CD4-positive, alpha-beta T cell treated with Interleukin-6 at 100 ng/mL for 8 hours (primary cell): ENCODE measurements around the gene RPL36.

ENCODE experiments used
- DNase-seq: peaks from one replicate; pipeline ENCODE4 v3.0.0-alpha.2; 2020; ENCODE audit warnings: mixed read lengths, low spot score

The RPL36 gene

DNA sequence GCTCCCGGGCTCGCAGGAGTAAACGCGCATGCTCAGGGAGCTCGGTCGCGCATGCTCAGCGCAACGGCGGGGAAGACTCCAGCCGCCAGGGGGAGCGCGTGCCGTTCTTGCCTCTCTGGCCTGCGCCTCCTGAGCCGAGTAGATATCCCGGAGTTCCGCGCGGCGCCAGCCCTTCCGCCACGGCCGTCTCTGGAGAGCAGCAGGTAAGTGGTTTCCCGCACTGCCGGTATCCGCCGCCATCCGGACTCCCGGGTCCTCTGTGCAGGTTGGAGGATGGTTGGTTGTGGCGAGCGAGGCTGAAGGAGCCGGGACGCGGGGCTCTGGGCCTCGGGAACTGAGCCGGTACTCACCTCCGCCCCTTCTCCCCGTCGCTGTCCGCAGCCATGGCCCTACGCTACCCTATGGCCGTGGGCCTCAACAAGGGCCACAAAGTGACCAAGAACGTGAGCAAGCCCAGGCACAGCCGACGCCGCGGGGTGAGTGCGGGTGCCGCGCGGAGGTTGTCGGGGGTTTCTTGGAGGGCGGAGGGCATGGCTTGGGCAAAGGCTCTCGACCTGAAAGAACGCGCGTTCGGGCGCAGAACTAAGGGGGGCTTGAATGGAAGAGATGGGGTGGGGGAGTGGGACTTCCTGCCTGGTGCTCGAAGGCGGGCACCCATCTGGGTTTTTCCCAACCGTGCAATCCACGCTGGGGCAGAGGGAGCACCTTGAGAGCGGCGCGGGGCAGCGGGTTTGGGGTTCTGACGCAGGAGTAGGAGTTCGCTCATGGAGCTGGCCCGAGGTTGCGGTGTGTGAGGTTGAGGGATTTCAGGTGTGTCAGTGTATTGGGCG is at the start of gene RPL36:
Gene RPL36, plus strand, starts transcription at position 171 of the 830 bp plus-strand sequence. Its CDS starts 213 bp downstream, at position 384.
- peak; percentile 97 for DNase-seq

DNA sequence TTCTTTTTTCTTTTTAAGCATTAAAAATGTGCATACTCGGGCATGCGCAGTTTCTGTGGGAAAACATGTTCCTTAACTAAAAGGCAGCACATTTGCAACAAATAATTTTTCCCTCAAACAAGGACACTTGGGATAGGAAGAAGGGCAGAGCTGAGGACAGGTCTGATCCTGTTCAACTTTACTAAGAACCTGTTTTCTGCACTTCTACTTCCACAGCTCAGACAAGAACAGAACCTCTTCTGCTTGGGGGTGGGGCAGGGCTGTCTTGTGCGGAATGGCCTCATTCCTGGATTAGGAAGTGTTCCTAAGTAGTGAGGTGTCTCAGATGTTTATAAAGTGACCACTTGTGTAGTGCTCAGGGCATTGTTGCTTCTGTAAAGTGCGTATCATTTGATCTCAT is 48.9 kb upstream of the RPL36 start:
- DNase-seq: no peak

DNA sequence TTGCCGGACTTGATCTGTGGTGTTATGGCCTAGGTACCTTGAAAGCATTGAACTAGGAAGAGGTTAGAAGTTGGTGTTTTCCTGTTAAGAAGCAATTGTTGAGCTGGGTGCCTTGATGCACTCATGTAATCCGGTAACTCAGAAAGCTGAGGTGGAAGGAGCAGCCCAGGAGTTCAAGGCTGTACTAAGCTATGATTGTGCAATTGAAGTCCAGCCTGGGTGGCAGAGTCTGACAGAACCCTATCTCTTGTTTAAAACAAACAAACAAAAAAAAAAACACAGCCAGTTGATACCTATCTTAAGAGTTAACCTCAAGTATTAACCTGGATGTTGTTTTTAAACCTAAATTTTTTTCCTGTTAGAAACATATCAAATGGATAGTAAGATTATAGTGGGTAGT is 47.9 kb upstream of the RPL36 start:
- DNase-seq: no peak

DNA sequence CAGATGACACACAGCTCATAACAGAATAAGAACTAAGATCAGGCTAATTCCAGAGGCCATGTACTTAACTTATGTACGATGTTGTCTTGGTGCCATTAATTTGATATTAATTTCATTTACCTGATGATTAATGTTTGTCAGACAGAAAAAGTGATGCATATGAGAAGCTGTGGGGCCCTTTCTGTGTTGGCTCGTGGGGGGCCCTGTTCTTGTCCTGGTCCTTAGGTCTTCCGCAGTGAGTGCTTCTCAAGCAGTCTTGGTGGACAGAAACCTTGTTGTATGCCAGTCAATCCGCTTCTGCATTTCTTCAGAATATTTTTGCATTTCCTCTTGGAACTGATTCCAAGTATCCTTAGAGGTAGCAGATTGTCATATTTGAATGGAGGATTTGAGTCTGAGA is 47.0 kb upstream of the RPL36 start:
- no peak for DNase-seq

DNA sequence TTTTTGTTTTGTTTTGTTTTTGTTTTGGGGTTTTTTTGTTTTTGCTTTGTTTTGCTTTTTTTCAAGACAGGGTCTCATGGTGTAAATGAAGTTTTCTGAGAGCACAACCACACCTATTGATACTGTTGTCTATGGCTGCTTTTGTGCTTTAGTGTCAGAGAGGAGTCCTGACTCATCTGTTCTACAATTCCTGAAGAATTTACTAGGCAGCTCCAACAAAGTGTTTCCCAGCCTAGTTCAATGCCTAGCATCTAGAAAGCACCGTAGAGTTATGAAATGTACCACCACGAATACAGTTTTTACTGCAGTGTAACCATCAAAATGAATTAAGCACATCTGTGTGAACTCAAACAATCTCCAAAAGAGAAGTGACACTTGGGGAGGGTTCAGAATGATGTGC is 46.1 kb upstream of the RPL36 start:
- DNase-seq: no peak

DNA sequence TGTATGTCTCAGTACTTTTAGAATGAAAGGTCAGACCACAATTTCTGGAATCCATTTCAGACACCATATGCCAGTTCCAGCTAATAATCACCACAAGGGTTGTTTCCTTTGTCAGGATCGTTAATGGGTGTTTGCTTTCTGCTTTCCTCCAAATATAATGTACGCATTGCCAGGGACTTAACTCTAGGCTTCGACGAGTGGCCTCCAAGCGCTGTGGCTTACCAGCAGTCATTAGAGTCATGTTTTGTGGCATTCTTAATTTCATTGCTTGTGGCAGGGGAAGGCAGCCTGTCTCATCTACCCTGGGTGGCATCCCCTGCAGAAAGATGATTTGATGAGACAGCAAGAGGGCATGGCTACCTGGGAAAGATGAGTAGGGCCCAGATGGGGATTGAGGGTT is 44.7 kb upstream of the RPL36 start:
- no peak for DNase-seq

DNA sequence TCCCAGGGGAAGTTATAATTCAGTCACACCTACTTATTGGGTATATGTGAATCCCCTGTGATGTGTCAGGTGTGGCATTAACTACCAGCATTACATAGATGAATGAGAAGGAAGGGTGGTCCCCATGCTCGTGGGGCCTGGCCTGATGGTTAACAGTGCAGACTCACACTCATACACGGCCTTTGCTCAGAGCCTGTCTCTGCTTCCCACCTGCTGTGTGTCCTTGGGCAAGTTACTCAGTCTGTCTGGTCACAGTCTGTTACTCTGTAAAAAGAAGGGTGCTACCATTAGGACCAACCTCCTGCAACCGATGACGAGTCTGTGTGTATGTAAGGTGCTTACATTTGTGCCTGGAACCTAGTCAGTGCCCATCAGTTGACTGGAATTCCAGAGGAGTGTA is 43.4 kb upstream of the RPL36 start:
- DNase-seq: no peak

DNA sequence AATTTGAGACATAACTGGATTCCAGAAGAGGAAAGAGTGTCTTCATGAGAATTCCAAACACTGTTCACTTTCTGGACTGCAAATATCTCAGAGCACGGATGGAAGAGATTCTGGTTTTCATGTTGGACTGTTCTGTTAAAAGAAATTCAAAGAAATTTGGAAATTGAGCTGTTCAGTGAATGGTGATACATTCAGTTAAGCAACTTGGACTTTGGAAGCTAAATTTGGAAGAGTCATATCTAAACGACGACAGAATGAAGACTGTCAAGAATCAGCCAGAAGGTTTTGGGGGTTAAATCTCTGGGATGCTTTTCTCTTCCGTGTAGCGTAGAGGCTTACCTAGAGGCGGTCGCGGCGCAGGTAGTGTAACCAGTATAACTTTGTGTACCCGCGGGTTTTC is 41.6 kb upstream of the RPL36 start:
- DNase-seq: no peak

DNA sequence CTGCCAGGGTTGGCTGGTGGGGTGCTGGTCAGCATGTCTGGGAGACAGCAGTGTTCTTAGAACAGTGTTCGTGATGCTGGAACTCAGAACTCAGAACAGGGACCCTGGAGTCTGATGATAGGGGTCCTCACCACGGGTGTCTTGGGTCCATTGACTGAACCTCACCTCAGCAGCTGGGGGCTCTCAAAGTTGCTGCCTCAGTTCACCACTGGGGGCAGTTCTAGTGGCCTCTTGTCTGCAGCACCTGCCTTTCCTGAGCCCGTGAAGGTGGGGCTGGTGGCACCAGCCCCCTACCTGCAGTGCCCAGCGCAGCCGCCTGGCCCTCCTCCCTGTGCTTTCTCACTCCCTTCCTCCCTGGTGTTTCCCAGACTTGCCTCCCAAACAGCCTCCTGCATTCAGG is 38.7 kb upstream of the RPL36 start:
- DNase-seq: no peak

DNA sequence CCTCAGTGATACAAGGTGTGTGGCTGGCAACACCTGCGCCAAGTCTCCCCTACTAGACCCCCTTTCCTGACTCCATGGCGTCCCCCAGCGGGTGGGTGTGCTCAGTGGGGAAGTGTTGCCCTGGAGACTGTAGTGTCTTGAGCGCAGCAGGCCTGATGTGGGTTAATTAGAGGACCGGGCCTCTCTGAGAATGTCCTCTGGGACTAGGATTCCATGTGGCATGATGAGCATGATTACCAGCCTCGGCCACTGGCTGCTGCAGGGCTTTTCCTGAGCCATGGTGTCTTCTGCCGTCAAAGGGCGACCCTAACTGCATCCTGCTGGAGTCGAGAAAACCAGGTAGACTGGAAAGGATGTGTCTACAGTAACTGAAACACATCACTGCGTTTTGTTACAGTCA is 37.8 kb upstream of the RPL36 start:
- no peak for DNase-seq

DNA sequence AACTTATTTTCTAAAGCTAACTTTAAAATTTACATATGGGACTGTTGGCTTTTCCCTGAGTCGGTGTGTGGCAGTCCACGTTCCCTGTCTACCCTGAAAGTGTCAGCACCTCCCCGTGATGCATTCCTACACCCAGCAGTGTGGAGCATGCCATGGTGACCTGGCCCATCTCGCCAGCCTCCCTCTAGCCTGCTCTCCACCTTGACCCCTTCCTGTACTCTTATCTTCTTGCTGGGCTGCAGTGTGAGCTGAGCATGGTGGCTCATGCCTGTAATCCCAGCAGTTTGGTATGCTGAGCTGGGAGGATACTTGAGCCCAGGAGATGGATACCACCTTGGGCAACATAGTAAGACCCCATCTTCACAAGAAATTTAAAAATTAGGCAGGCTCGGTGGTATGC is 35.2 kb upstream of the RPL36 start:
- DNase-seq: no peak

DNA sequence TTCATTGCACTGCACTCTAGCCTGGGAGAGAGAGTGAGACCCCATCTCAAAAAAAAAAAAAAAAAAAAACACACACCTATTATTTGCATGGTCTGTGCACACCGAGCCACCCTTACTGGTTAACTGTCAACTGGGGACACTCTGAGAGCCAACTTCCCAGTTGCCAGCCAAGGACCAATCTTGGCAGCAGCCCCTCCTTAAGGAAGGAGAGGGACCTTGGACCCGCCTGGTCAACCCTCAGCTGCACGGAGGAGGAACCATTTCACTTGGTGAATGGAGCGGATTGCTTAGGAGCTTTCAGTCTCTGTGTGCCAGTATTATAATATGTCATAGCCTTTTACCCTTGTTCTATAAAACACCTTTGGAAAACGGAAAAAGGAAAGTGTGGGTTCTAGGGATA is 34.7 kb upstream of the RPL36 start:
- DNase-seq: no peak

DNA sequence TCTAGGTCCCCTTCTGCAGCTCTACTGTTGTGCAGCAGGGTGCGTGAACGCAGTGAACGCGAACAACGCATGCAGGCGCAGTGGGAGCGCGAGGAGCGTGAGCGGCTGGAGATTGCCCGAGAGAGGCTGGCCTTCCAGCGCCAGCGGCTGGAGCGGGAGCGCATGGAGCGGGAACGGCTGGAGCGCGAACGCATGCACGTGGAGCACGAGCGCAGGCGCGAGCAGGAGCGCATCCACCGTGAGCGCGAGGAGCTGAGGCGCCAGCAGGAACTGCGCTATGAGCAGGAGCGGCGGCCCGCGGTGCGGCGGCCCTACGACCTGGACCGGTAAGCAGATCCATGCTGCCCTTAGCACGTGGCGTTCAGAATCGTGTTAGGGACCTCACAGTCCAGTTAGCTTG is 28.6 kb upstream of the RPL36 start:
- DNase-seq: no peak

DNA sequence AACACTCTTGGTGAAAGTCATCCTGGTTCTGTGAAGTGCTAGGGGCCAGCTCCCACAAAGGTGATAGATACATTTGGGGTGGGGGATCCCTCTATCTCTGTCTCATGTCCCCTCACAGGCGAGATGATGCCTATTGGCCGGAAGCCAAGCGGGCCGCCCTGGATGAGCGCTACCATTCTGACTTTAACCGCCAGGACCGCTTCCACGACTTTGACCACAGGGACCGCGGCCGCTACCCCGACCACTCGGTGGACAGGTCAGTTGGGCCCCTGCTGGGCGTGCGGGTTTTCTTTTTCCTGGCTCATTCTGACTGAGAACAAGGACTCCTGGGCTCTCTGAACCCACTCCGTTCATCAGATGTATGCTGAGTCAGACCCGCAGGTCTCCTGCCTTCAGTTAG is 26.2 kb upstream of the RPL36 start:
- no peak for DNase-seq

DNA sequence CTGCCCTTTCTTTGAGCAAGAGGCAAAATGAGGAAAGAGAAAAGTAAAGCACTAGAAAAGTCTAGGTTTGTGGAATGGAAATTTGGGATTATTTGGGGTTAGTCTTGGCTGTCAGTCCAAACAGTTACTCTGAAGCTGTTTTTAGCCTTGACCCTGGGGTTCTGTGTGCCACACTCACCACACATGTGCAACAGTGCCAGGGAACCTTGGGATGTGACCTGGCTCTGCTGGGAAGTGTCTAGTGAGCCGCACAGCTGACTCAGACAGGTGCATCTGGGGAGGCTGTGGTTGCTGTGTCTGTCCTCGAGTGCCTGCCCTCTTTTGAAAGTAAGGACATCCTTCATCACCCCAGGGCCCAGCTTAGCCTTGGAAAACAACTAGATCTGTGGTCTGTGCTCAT is 25.6 kb upstream of the RPL36 start:
- no peak for DNase-seq

DNA sequence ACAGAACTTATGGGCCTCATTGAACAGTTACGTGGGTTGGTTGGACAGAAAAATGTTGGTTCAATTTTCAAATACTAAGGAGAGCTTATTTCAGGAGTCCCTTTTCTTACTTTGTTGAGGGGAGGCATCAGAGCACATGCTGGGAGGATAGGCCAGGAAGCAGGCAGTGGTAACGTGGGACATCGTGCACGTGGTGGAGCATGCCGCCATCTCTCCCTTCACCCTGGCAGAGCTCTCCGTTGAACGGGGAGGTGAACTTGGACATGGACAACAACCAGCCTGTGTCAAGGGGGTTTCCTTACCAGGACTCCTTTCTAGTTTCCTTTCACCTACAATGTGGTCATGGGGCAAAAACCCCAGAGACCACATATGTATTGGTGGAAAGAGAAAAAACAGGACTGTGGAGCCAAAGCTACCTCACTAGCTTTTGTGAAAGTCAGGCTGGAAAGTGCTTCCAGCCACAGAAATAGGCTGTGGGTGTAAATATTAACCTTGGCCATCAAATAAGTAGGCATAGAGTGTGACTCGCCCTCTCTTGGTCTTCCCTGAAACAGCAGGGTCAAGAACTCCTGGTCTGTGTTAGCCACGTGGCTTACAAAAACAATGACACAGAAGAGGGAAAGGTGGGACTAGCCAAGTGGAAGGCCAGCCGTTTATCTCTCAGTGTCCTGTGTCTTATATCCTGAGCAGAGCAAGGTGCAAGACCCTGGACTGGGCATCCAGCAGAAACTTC is 24.1 kb upstream of the RPL36 start:
- DNase-seq: no peak

DNA sequence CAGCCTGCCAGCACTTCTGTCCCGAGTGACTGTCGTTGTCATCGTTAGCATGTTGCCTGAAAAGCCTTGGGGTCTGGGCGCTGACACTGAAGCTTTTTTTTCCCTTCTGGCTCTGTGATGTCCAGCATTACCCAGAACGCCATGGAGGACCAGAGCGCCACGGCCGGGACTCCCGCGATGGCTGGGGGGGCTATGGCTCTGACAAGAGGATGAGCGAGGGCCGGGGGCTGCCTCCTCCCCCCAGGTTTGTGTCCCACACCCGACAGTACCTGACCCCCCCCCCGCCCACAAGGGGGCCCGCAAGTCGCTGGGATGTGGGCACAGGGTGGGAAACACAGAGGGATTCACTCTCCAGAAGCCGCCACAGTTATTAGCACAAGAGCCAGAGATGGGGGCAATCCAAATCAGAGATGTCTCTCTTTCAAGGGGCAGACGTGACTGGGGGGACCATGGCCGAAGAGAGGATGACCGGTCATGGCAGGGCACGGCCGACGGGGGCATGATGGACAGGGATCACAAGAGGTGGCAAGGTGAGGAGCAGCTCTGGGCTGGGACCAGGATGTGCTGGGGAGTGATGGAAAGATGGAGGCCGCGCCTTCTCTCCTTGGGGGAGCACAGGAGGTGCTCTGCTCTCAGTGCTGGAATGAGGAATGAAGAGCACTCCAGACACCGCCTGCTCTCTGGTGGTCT is 23.0 kb upstream of the RPL36 start:
- DNase-seq: no peak

DNA sequence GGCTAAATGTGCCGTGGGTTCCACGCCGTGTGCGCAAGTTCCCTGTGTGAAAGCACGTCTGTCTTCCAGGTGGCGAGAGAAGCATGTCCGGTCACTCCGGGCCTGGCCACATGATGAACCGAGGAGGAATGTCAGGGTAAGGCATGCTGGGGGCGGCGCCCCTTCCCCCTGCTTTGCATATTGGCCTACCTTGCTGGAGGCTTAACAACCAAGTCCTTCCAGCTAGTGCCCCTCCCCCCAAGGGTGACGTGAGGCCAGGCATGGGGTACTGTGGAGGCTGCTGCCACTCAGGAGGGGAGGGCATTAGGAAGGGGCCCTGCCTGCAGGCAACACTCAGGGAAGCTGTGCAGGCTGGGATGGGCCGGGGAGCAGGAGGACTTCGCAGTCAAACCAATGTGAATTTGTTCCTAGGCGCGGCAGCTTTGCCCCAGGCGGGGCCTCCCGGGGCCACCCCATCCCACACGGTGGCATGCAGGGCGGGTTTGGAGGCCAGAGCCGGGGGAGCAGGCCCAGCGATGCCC is 22.3 kb upstream of the RPL36 start:
- DNase-seq: no peak

DNA sequence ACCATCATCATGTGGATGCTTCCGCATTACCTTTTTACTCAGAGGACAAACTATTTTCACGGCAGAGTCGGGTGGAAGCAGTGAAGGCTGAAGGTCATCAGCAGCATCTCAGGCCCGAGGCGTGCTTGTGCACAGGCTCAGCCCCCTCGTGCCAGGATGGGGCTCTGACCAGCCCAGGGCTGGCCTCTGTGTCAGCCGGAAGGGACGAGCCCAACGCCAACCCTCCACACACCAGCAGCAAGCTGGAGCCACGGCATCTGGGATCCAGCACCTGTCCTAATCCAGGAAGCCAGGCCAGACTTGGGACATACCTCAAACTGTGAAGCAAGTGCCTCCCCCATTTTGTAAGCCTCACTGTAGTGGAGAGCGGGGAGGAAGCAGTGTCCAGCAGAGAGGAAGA is 20.9 kb upstream of the RPL36 start:
- no peak for DNase-seq

DNA sequence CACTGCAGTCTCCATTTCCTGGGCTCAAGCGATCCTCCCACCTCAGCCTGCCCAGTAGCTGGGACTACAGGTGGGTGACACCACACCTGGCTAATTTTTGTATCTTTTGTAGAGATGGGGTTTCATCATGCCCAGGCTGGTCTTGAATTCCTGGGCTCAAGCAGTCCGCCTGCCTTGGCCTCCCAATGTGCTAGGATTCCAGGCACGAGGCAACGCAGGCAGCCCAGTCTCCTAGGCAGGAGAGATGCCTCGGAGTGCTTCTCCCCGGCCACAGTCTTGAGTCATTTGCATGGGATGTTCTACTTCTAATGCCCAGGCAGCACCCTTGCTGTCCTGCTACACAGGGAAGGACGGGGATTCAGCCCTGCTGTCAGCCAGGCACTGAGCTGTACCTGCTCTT is 18.5 kb upstream of the RPL36 start:
- no peak for DNase-seq

DNA sequence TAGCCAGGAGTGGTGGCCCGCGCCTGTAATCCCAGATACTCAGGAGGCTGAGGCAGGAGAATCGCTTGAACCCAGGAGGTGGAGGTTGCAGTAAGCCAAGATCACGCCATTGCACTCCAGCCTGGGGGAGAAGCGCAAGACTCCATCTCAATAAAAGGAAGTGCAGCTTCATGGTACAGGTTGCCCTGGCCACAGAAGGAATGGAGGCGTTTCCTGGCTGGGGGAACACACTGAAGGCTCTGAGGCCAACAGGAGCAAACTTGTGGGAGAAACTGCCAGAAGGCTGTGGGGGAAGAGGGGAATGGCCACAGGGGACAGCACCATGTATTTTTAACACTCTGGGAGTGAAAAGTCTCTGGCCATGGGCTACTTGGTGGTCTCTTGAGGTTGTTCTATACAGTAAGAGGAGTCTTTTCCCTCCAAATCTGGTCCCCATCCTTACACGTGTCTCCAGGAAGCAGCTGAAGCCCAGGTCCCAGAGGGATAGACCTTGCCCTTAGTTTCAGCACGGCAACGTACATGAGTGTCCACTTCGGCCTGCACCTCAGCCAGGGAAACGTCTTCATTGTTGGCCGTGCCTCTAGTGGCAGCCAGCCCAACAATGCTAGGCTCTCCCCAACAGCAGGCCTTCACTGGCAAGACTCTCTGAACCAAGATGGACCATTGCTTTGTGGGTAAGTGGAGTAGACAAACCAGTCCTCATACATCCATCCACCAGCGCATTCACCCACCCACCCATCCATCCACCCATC is 17.2 kb upstream of the RPL36 start:
- DNase-seq: no peak

DNA sequence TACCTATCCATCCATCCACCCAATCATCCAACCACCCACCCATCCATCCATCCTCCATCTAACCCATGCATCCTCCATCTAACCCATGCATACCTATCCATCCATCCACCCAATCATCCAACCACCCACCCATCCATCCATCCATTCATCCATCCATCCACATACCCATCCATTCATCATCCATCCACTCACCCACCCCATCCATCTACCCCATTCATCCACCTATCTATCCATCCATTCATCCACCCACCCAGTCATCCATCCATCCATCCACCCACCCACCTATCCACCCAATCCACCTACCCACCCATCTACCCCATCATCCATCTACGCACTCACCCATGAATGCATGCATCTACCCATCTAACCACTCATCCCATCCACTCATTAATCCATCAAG is 16.3 kb upstream of the RPL36 start:
- DNase-seq: no peak
